GM18511 (cell line): ENCODE data around the gene THSD8.

ENCODE experiments used
- ATAC-seq: cut with Tn5 transposase; IDR thresholded peaks from one replicate; pipeline ENCODE4 v1.9.1; 2021; ENCODE audit warnings: mild to moderate bottlenecking, moderate library complexity; ENCODE audit not compliant: unreplicated experiment

Gene THSD8

GRCh38 chr19:12847159-12848139, 45.6 kb downstream of the THSD8 start:
- ATAC-seq: no peak
